DOHH2 (cell line): ENCODE measurements around the gene TACR1.

Experiments
- CTCF ChIP-seq: fragments of 200-600 bp; sonication (generic); IDR thresholded peaks from one replicate; pipeline ENCODE4 v1.5.1; 2014; ENCODE audit warnings: antibody characterized with exemption, mild to moderate bottlenecking, low read depth, low read length; ENCODE audit not compliant: poor library complexity, severe bottlenecking
- EZH2phosphoT487 ChIP-seq: fragments of 200-600 bp; sonication (generic); IDR thresholded peaks from 2 replicates; pipeline ENCODE4 v1.6.1; 2017; ENCODE audit warnings: borderline replicate concordance, mild to moderate bottlenecking, antibody characterized with exemption, low read length, moderate library complexity, mixed read lengths

- TF ChIP-seq CTCF (no peak), EZH2phosphoT487 (no peak)
Observed at GRCh38 chr2:75088791-75089190, 110.5 kb downstream of the TACR1 start.
